Mesodermal cell (in vitro differentiated cells): ENCODE measurements around the gene AFG1L.

Experiments used
- H3K27ac ChIP-seq: 2 replicates; pipeline ENCODE4 v1.7.0; 2013; ENCODE audit warnings: mild to moderate bottlenecking, low read depth, low read length, moderate library complexity; ENCODE audit not compliant: severe bottlenecking
- H3K36me3 ChIP-seq: 2 replicates; pipeline ENCODE4 v1.7.1; 2013; ENCODE audit warnings: mild to moderate bottlenecking, low read length, moderate library complexity; ENCODE audit not compliant: control insufficient read depth, insufficient read depth
- H3K4me1 ChIP-seq: one replicate; pipeline ENCODE4 v1.7.1; 2013; ENCODE audit warnings: mild to moderate bottlenecking, low read length; ENCODE audit not compliant: insufficient read depth, control insufficient read depth, poor library complexity, severe bottlenecking
- H3K4me3 ChIP-seq: 2 replicates; pipeline ENCODE4 v1.7.0; 2013; ENCODE audit warnings: low read length, control low read depth, mild to moderate bottlenecking; ENCODE audit not compliant: insufficient read depth, poor library complexity, severe bottlenecking; ENCODE audit errors: extremely low read depth
- H3K9me3 ChIP-seq: 2 replicates; pipeline ENCODE4 v1.7.1; 2013; ENCODE audit warnings: mild to moderate bottlenecking, low read length, moderate library complexity; ENCODE audit not compliant: control insufficient read depth
- WGBS, 2 experiments: methylation state at CpG; one replicate each; pipeline ENCODE4 v1.1.5; 2013; ENCODE audit warnings: missing lambda C conversion rate in 2 of 2; ENCODE audit not compliant: insufficient coverage in 2 of 2; 5-methylcytosine and 5-hydroxymethylcytosine counted together

The AFG1L gene

DNA sequence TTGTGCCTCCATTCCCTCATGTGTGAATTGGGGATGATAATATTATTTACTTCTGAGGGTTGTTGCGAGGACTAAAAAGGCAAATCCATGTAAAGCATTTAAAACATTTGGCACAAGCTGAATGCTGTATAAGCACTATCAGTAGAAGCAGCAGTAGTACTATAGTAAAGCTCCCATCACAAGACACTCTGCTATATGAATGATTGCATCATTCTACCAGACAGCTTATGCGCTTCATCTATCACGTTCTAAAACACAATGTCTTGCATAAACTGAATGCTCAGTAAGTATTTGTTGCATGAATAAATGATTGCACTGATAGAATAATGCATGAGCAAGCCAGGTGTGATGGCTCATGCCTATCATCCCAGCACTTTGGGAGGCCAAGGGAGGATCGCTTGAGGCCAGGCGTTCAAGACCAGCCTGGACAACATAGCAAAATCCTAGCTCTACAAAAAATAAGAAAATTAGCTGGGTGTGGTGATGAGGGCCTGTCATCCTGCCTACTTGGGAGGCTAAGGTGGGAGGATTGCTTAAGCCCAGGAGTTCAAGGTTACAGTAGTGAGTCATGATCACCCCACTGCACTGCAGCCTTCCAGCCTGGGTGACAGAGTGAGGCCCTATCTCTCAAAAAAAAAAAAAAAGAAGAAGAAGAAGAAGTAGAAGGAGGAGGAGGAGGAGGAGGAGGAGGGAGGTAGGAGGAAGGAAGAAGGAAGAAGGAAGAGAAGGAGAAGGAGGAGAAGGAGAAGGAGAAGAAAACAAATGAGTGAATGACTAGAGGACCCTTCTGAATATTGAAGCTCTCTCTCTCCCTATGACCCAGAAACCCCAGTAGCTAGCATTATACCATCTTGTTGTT lies 215.8 kb downstream of the AFG1L start:
- no CpG with 5 or more reads among the region's 5 CpGs for WGBS, 2 experiments
- no peak overlapping the region for H3K27ac ChIP-seq
- no peaks in the 10 kb centered on the region for H3K4me1 ChIP-seq
- no peak overlapping the region for H3K4me3 ChIP-seq
- no peaks in the 10 kb centered on the region for H3K36me3 ChIP-seq
- no peaks in the 10 kb centered on the region for H3K9me3 ChIP-seq

DNA sequence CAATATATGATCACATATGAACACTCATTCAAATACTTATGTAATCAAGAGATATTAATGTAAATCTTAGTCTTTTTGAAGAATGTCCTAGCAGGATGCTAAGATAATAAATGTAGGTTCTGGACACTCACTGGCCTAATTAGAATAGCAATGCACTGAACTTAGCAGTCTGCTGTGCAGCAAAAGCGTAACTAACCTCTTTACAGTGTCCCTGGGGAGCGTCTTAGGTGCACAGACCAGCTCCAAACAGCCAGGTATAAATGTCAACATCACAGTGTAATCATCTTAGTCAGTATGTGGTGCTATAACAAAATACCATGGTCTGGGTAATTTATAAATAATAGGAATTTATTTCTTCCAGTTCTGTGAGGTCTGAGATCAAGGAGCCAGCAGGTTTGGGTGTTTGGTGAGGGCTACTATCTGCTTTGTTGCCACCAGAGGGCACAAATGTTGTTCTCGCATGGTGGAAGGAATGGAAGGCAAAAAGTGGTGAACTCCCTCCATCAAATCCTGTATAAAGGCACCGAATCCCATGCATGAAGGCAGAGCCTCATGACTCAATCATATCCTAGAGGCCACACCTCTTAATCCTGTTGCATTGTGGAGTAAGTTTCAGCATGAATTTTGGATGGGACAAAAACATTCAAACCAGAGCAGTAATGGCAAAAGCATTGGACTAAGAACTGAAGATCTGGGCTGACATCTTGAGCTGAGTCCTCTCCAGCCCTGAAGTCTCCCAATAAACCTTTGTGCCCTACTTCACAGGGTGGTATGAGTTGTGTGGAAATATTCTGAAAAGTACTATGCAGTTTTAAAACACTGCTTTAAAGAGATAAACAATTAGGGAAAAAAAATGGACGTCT lies 224.1 kb downstream of the AFG1L start:
- no peak overlapping the region for H3K4me3 ChIP-seq
- H3K9me3 ChIP-seq: no peaks in the 10 kb centered on the region
- H3K27ac ChIP-seq: no peak overlapping the region
- no peaks in the 10 kb centered on the region for H3K36me3 ChIP-seq
- no peaks in the 10 kb centered on the region for H3K4me1 ChIP-seq
- 60 to 100% methylated on average over 1 of the region's 5 CpGs for WGBS, 2 experiments

DNA sequence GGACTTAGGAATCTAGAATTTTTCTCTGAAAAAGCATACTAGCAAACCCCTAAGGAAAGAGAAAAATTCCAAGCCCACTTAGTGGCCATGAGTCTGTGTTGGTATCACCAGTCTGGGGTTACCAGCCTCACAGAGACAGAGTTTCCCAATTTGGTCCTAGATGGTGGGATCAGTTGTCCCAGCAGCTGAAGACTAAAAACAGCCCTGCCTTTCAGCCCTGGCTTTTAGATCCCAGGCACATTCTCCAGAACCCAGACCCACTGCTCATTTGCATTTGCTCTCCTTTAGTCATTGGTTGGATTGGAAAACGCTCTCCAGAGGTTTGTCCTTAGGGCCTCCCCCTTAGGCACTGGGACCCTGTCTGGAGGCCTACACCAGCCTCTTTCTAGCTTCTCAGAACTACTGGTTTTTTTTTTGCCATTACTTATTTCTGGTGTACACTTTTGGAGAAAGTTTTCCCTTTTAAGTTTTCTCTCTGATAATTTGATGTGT lies 226.8 kb downstream of the AFG1L start:
- H3K4me3 ChIP-seq: no peak overlapping the region
- WGBS, 2 experiments: 80% methylated on average over 1 of the region's 1 CpG; no CpG with 5 or more reads in 1 of the 2 experiments

DNA sequence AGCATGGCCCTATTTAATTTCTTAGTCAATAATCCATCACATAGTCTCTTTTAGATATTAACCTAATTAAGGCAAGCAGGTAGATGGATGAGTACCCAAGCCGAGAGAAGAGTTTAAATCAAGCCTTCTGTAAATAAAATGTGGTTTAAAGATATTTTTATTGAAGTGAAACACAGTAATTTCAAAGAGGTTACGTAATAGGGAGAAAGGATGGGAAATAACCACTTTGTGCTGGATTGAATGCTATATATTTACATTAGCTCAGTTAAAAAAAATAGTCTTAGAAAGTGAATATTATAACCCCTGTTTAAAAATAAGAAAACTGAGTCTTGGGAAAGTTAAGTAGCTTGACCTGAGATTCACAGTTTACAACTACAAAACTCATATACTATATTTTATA lies 228.8 kb downstream of the AFG1L start:
- no peaks in the 10 kb centered on the region for H3K9me3 ChIP-seq
- peaks cover 8% of the 10 kb centered on the region for H3K4me1 ChIP-seq
- WGBS, 2 experiments: 100% methylated on average over 1 of the region's 2 CpGs; no CpG with 5 or more reads in 1 of the 2 experiments
- H3K27ac ChIP-seq: no peak overlapping the region
- no peaks in the 10 kb centered on the region for H3K36me3 ChIP-seq
- no peak overlapping the region for H3K4me3 ChIP-seq

More for the DNA sequence above, 226.8 kb downstream of the AFG1L start:
- Histone ChIP-seq H3K27ac (no peak overlapping the region), H3K36me3 (no peaks in the 10 kb centered on the region), H3K9me3 (no peaks in the 10 kb centered on the region), H3K4me1 (peaks cover 8% of the 10 kb centered on the region)

DNA sequence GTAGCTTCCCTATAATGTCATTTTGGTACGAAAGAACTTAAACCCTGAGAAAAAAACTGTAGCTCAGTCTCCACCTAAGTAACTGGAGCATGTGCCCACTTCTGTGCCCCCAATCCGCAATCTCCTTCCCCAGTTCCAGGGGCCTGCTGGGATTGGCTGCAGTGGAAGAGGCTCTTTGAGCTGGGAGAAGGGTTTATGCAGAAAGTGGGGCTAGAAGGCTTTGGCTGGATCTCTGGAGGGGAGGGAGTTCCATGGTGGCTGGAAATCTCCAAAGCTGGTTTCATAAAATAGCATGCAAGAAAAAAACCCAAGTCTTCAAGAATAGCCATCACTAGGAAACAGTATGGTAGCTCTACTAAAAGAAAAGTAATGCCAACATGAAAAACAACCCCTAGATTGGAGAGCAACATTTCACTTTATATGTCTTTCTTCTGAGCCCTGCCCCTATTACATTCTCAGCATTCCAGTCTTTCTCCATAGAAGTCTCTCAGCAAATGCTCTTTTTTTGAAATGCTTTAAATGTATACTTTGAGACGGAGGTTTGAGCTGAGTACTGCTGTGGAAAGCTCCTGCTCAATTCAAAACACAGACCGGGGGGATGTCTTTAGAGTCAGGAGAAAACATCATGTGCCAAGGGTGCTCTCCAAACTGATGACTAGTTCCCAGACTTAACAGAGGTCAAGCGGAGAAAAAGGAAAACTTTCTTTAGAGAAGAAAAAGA lies 229.8 kb downstream of the AFG1L start:
- Histone ChIP-seq H3K4me1 (peaks cover 8% of the 10 kb centered on the region), H3K36me3 (no peaks in the 10 kb centered on the region), H3K4me3 (no peak overlapping the region), H3K27ac (peak overlapping the region; percentile 23), H3K9me3 (no peaks in the 10 kb centered on the region)
- WGBS, 2 experiments: 67 to 83% methylated on average over 1 to 3 of the region's 5 CpGs

DNA sequence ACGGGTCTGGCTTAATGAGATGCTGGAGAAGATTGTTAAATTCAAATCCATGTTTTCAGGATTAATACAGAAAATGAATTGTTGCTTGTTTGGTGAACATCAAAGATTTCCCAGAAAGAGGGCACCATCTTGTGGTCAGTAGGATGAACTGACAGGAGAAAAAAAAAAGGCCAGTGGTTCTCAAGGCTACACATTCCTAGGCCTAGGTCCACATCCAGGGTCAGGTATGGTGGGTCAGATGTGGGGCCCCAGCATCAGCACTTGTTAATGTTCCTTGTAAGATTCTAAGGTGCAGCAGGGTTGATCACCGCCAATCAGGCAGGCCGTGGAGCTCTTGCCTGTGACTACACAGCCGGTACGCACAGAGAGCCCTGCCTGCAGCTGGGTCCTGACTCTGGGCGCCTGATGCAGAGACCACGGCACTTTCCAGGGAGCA lies 231.9 kb downstream of the AFG1L start:
- H3K27ac ChIP-seq: no peak overlapping the region
- WGBS, 2 experiments: 70 to 94% methylated on average over 6 to 7 of the region's 7 CpGs

DNA sequence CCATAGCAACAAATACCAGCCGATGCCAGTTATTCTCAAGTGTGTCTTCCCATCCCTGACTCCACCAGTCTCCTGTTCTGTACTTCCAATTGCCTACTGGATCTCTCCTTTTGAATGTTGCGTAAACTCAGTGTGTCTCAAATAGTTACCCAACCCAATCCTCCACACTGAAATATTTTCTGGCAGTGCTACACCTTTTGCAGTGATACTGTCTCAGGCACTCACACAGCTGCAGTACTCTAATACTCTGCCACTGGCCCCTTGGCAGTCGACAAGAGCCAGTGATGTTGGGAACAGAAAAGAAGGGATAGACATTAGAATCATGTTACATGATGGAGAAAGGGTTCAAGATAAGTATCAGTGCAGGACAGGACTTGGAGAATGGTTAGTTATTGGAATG lies 234.0 kb downstream of the AFG1L start:
- Histone ChIP-seq H3K4me1 (peaks cover 8% of the 10 kb centered on the region), H3K27ac (no peak overlapping the region), H3K9me3 (no peaks in the 10 kb centered on the region), H3K4me3 (no peak overlapping the region), H3K36me3 (no peaks in the 10 kb centered on the region)
- WGBS, 2 experiments: 72 to 75% methylated on average over 3 of the region's 3 CpGs

More for the DNA sequence above, 231.9 kb downstream of the AFG1L start:
- no peaks in the 10 kb centered on the region for H3K9me3 ChIP-seq
- H3K4me3 ChIP-seq: no peak overlapping the region
- peaks cover 8% of the 10 kb centered on the region for H3K4me1 ChIP-seq
- no peaks in the 10 kb centered on the region for H3K36me3 ChIP-seq

DNA sequence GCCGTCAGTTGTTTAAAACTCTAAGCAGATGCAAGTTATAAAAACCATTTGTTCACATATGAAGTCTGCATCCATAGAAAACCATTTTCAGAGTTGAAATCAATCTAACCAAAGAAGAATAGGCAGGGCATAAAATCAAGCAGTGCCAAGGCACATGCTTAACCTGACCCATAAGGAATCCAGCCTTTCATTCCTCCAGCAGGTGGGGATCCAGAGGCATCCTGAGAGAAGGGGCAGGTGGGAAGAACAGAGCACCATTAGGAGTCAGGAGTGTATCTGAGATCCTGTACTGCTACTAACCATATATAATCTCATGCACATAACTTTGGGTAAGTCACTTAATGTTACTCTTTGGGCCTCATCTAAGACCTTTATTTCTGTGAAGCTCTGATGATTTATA lies 236.5 kb downstream of the AFG1L start:
- no peak overlapping the region for H3K4me3 ChIP-seq
- 100% methylated on average over 1 of the region's 1 CpG for WGBS, 2 experiments
- H3K4me1 ChIP-seq: no peaks in the 10 kb centered on the region
- H3K36me3 ChIP-seq: no peaks in the 10 kb centered on the region
- no peak overlapping the region for H3K27ac ChIP-seq
- H3K9me3 ChIP-seq: no peaks in the 10 kb centered on the region

DNA sequence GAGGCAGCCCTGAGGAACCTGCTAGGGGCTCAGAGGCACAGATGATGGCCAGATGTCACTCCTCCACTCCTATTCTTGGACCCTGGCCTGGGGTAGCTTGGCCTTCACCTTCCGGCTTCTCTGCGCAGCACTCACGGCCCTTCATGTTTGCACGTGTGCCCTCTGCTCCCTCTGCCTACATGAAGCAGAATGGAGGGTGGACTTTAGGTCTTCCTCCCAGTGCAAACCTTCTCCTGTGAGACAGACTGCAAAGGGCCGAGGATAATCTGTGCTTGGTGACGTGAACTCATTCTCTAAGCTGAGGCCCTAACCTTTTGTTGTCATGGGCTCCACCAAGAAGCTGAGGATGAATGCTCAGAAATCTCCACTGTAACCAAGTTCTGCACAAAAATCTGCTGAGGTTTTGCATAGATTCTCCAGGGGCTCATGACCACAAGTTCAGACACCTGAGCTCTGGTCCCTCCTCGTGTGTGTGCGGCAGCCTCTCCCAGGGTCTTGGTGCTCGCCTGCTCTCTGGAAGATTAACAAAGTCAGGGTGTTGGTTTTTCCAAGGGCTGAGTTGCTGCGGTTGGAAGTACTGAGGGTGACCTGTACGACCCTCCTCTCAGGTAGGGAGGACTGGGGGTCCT lies 240.4 kb downstream of the AFG1L start:
- no peaks in the 10 kb centered on the region for H3K4me1 ChIP-seq
- 91 to 97% methylated on average over 9 to 11 of the region's 11 CpGs for WGBS, 2 experiments
- no peaks in the 10 kb centered on the region for H3K9me3 ChIP-seq
- H3K27ac ChIP-seq: no peak overlapping the region
- no peak overlapping the region for H3K4me3 ChIP-seq
- H3K36me3 ChIP-seq: no peaks in the 10 kb centered on the region
